GM10266 (cell line): ENCODE data around the gene CRIM1.
A peak's percentile ranks its signal among the peaks of the same experiment; 100 is the strongest.

Experiments used
- DNase-seq: peaks from one replicate; pipeline ENCODE4 v3.0.0; 2012; ENCODE audit errors: extremely low spot score
- TF ChIP-seq, protein P1 (sequence below): IDR thresholded peaks from 2 replicates; pipeline ENCODE4 v1.5.1; 2012; ENCODE audit warnings: mild to moderate bottlenecking, low read depth; ENCODE audit not compliant: control insufficient read depth, insufficient read depth; ENCODE audit errors: missing control alignments

Gene CRIM1

DNA sequence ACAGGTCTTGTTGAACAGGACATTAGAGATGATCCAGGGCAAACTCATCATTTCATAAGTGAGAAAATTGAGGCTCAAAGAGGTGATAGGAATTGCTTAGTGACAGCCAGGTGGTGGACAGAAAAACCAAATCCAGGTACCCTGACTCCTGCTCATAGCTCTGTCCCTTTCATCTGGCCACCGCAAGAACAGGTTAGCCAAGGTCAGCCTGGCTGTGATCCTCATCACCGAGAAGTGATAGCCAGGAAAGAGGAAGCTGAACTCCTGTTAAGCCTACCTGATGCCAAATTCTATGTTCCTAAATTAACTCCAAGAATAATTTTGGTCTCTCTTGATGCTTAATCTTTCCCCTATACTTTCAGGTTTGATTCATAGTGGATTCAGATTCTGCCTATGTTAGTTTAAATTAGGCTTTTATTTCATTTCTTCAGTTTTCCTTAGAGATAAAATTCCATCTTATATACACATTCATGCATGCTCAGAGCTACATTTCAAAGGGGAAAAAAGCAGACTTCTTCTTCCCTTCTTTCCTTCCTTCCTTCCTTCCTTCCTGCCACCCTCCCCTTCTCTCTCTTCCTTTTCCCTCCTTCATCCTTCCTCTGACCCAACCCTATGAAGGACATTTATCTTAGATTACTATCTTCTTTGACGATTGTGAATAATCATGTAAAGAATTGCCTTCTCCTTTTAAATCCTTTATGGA is 17.3 kb upstream of the CRIM1 start:
- TF ChIP-seq, protein P1, sequence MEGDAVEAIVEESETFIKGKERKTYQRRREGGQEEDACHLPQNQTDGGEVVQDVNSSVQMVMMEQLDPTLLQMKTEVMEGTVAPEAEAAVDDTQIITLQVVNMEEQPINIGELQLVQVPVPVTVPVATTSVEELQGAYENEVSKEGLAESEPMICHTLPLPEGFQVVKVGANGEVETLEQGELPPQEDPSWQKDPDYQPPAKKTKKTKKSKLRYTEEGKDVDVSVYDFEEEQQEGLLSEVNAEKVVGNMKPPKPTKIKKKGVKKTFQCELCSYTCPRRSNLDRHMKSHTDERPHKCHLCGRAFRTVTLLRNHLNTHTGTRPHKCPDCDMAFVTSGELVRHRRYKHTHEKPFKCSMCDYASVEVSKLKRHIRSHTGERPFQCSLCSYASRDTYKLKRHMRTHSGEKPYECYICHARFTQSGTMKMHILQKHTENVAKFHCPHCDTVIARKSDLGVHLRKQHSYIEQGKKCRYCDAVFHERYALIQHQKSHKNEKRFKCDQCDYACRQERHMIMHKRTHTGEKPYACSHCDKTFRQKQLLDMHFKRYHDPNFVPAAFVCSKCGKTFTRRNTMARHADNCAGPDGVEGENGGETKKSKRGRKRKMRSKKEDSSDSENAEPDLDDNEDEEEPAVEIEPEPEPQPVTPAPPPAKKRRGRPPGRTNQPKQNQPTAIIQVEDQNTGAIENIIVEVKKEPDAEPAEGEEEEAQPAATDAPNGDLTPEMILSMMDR, result no peak

DNA sequence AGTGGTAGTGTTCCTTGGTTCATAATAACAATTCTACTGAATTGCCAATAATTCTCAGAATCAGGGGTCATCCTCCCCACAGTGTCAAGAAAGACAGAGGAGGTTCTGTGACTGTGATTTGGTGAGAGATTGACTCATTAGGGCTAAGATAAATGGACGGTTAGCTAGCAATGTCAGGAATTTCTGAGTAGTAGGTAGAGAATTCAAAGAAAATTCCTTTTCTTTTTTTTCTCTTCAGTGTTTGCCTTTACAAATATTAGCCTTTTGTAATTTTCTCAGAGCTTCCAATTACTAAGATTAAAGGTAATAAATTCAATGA is 16.8 kb upstream of the CRIM1 start:
- no peak for DNase-seq
- TF ChIP-seq, protein P1, result no peak

More for the DNA sequence above, 17.3 kb upstream of the CRIM1 start:
- DNase-seq, result no peak

DNA sequence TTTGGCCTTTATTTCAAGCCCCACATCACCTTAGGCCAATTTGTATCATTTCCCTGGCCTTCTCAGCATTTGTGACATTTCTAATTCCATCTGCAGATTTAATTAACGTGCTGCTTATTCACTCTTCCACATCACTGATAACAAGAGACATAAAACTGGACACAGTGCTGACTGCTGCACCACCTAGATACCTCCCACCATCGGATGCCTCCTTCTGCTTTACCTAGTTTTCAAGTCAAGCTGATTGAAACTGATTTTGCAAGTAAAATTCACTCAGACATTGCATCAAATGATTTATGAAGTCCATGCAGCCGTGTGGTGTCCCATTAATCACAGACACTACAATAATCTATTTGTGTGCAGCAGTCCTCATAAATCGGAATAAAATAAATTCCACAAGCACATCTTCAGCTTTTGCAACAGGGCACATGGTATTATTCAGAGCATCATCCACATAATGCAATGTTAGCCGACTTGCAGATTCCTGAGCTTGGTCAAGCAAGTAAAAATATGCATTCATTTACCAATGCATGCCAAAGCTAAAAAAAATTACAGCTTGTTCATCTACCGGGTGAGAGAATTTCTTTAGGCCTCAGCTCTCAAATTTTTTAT is 15.9 kb upstream of the CRIM1 start:
- TF ChIP-seq, protein P1, result no peak
- no peak for DNase-seq

DNA sequence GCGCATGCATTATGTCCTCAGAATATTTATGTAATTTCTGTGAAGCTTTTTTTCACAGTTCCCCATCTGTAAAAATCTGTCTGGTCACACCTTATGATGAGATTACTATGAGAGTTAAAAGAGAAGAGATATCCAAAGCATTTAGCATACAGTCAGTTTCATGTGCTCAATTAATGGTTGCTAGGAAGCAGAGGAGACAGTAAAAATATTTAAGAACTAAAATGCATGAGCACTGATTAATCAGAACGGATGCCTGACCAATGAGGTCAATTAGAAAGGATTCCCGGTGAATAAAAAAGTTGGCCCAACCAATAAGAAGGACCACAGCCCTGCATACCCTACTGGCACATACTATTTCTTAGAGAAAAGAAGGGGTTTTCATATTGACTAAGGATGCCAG is 12.0 kb upstream of the CRIM1 start:
- DNase-seq, result no peak
- TF ChIP-seq, protein P1, result no peak

DNA sequence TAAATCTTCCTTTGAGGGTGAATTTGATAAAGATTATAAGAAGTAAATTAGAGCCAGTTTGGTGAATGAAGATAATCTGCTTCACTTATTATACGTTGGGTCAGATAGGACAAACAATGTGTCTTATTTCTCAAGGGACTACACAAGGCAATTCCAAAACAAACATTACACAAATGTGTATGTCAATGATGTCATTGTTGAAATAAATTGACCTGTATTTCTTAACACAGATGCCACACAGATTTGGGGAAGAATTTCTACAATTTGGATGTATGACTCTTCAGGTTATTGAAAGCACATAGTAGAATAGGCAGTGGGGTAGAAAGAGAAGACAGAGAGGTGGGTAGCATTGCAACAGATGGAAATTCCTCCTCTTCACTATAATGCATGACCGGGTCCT is 6.9 kb upstream of the CRIM1 start:
- DNase-seq, result no peak
- TF ChIP-seq, protein P1, result no peak

DNA sequence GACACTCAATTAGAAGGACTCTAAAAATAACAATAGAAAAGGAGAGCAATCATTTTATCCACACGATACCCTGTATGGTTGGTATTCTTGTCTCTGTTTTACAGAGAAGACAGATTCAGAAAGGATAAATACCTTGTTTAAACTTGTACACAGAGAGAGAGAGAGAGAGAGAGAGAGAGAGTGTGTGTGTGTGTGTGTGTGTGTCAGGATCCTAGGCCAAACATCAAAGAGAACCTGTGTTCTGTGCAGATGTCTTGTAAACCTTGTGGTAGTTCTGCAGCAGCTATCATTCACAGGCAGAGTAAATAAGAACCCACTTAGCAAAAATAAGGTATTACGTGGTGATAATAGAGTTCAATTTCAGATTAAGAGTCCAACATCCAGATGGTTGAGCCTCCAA is 4.3 kb upstream of the CRIM1 start:
- DNase-seq, result no peak
- TF ChIP-seq, protein P1, result no peak

DNA sequence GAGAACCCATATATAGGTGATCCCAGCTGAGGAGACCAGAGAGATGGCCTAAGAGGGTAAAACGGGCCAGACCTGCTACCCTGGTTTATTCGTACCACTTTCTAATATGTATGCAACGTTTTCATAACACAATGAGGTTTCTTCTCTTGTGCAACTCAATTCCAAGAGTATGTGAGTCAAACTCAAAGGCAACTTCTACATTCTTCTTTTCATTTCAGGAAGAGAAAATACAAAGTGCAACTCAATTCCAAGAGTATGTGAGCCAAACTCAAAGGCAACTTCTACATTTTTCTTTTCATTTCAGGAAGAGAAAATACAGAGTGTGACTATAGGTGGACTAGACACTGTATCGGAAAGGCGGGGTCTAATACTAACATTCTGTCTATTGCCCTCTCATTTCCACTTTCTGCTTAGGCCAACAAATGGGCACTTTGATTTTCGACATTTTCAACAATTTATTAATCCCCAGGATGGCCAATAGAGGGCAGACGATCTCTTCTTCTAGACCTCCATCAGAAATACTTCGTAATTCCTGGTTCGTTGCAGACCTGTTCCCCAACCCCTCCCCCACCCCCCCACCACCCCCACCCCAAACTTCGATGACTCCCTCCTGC is 3.7 kb upstream of the CRIM1 start:
- TF ChIP-seq, protein P1, result peak; percentile 78
- peak; percentile 48 for DNase-seq
